ENCODE data around the gene LAMA5.

- TF ChIP-seq REST (IDR thresholded peaks at IDR 0.05; ENCODE audit: insufficient read depth in 1 of 2, low read depth in 2 of 2, low read length in 2 of 2) (no peak), POLR2AphosphoS5 (IDR thresholded peaks at IDR 0.05; ENCODE audit: low read depth, low read length) (no peak)
Observed at GRCh38 chr20:62285151-62285550, 82.0 kb downstream of the LAMA5 start.

Data from PFSK-1 (cell line).